Measurements from ENCODE around the gene INTS15. TPM values are rescaled to one million over a fixed set of nuclear protein-coding genes. Genes with fewer than 3 reads are reported as not detected.
"Not testable (repeated sequence)": the region's sequence is repeated elsewhere in the genome, so short reads cannot be mapped to it uniquely, and the experiment has no call there.

Gene INTS15
- total RNA-seq, 6 experiments from 2014 or later, result 10.2 to 16.6 (median 14.0) TPM

DNA sequence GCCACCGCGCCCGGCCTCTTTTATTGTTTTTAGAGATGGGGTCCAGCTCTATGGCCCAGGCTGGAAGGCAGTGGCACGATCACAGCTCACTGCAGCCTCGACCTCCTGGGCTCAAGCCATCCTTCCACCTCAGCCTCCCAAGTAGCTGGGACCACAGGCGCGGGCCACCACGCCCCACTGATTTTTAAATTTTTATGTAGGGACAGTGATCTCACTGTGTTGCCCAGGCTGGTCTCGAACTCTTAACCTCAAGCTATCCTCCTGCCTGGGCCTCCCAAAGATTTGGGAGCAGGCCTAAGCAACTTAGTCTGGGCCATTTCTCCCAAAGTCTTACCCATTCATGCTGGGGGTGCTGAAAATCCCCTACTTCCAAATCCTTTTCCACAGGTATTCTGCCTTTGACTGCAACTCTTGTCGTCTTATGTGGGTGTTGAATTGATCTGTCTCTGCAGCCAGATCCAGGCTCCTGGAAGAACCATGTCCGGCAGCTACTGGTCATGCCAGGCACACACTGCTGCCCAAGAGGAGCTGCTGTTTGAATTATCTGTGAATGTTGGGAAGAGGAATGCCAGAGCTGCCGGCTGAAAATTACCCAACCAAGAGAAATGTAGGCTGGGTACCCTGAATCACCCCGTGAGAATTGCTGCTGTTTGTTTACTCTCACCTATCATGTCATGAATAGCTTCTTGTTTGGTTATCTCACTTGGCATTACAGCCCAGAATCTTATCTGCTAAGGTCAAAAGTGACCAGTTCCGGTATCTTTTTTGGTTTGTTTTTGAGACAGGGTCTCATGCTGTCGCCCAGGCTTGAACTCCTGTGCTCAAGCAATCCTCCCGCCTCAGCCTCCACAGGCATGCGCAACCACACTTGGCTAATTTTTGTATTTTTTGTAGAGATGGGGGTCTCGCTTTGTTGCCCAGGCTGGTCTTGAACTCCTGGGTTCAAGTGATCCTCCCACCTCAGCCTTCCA, 11.4 kb upstream of the INTS15 start:
- peak in 1 of 3 donors; percentile 40 for DNase-seq
- peak overlapping the region; percentile 70 to 84 (median 73) for H3K4me3 ChIP-seq
- peaks cover 0 to 7% (median 3%) of the 10 kb centered on the region in 4 donors for H3K4me1 ChIP-seq
- intact Hi-C loops (cut with DNase I), result no loop called here
- H3K9me3 ChIP-seq, result no peaks in the 10 kb centered on the region
- no peaks in the 10 kb centered on the region for H3K27me3 ChIP-seq
- TF ChIP-seq, protein P1, sequence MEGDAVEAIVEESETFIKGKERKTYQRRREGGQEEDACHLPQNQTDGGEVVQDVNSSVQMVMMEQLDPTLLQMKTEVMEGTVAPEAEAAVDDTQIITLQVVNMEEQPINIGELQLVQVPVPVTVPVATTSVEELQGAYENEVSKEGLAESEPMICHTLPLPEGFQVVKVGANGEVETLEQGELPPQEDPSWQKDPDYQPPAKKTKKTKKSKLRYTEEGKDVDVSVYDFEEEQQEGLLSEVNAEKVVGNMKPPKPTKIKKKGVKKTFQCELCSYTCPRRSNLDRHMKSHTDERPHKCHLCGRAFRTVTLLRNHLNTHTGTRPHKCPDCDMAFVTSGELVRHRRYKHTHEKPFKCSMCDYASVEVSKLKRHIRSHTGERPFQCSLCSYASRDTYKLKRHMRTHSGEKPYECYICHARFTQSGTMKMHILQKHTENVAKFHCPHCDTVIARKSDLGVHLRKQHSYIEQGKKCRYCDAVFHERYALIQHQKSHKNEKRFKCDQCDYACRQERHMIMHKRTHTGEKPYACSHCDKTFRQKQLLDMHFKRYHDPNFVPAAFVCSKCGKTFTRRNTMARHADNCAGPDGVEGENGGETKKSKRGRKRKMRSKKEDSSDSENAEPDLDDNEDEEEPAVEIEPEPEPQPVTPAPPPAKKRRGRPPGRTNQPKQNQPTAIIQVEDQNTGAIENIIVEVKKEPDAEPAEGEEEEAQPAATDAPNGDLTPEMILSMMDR (IDR thresholded peaks at IDR 0.05), result no peak
- peak; percentile 60 for TF ChIP-seq POLR2A (IDR thresholded peaks at IDR 0.05)
- H3K36me3 ChIP-seq, result peaks cover 0 to 33% (median 0%) of the 10 kb centered on the region in 4 donors
- peak overlapping the region in 2 of 3 donors; percentile 88 to 95 for H3K27ac ChIP-seq
- WGBS (ENCODE audit: insufficient coverage, low coverage, low lambda C conversion rate, missing lambda C conversion rate), result 44% methylated on average over 8 of the region's 18 CpGs
- ATAC-seq, result peak in 3 of 4 donors; percentile 19 to 76 (median 31)

DNA sequence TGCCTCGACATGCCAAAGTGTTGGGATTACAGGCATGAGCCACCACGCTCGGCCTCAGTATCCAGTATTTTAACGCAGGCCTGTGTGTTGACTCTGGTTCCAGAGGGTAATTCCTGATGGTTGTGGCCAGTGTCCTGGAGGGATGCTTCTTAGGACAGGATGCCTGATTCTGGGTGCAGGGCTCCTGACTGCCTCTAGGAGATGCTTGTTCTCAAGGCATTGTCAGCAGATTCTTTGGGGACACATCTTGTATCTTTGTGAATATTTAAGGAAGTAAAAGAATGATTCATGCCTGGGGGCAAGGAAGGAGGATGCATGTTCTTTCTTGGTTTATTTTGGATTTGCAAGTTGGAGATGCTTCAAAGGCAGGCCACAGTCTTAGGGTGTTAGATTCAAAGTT, 10.4 kb upstream of the INTS15 start:
- Histone ChIP-seq H3K27ac (no peak overlapping the region), H3K4me3 (no peak overlapping the region), H3K9me3 (no peaks in the 10 kb centered on the region), H3K27me3 (no peaks in the 10 kb centered on the region), H3K4me1 (peaks cover 0 to 7% (median 3%) of the 10 kb centered on the region in 4 donors), H3K36me3 (peaks cover 0 to 43% (median under 1%) of the 10 kb centered on the region in 4 donors)
- TF ChIP-seq, protein P1 (IDR thresholded peaks at IDR 0.05), result no peak
- TF ChIP-seq POLR2A (IDR thresholded peaks at IDR 0.05), result no peak
- 90% methylated on average over 2 of the region's 4 CpGs for whole genome bisulfite sequencing (ENCODE audit: insufficient coverage, low coverage, low lambda C conversion rate, missing lambda C conversion rate)
- intact Hi-C loops (cut with DNase I), result no loop called here
- DNase-seq (no peak), ATAC-seq (no peak)

DNA sequence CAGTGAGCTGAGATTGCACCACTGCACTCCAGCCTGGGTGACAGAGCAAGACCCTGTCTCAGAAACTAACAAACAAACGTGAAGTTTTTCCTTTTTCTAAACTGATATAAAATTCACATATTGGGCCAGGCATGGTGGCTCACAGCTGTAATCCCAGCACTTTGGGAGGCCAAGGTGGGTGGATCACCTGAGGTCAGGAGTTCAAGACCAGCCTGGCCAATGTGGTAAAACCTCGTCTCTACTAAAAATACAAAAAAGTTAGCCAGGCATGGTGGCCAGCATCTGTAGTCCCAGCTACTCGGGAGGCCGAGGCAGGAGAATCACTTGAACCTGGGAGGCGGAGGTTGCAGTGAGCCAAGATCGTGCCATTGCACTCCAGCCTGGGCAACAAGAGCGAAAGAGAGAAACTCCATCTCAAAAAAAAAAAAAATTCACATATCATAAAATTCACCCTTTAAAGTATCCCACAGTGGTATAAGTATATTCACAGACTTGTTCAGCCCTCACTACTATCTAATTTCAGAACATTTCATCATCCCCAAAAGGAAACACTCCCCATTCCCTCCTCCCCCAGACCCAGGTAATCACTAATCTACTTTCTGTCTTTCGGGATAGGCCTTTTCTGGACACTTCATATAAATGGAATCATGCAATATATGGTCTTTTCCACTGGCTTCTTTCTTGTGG, 3.9 kb upstream of the INTS15 start:
- ATAC-seq; intact Hi-C loops (cut with DNase I); H3K4me1 ChIP-seq; H3K4me3 ChIP-seq; H3K27me3 ChIP-seq; H3K27ac ChIP-seq; DNase-seq; H3K9me3 ChIP-seq: not testable (repeated sequence)
- peaks cover 0 to 58% (median 7%) of the 10 kb centered on the region in 4 donors for H3K36me3 ChIP-seq
- WGBS (ENCODE audit: insufficient coverage, low coverage, low lambda C conversion rate, missing lambda C conversion rate), result 86% methylated on average over 5 of the region's 8 CpGs

DNA sequence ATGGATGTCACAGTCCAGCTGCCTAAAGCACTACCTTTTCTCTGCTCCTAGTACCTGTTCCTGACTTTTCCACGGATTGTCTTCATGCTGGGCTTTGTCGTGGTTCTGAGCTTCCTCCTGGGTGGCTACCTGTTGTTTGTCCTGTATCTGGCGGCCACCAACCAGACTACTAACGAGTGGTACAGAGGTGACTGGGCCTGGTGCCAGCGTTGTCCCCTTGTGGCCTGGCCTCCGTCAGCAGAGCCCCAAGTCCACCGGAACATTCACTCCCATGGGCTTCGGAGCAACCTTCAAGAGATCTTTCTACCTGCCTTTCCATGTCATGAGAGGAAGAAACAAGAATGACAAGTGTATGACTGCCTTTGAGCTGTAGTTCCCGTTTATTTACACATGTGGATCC, 1.3 kb upstream of the INTS15 start:
- Histone ChIP-seq H3K4me3 (no peak overlapping the region), H3K27ac (no peak overlapping the region), H3K4me1 (peaks cover 0 to 13% (median 3%) of the 10 kb centered on the region in 4 donors), H3K27me3 (no peaks in the 10 kb centered on the region), H3K9me3 (no peaks in the 10 kb centered on the region), H3K36me3 (peaks cover 0 to 41% (median 13%) of the 10 kb centered on the region in 4 donors)
- no peak for DNase-seq
- TF ChIP-seq POLR2A (IDR thresholded peaks at IDR 0.05), result no peak
- TF ChIP-seq, protein P1 (IDR thresholded peaks at IDR 0.05), result no peak
- ATAC-seq, result no peak
- intact Hi-C loops (cut with DNase I), result no loop called here
- WGBS (ENCODE audit: insufficient coverage, low coverage, low lambda C conversion rate, missing lambda C conversion rate), result 69% methylated on average over 6 of the region's 9 CpGs
